HG03442 (cell line): ENCODE results near the gene PIM2.

Source experiments
- ATAC-seq: cut with Tn5 transposase; IDR thresholded peaks from one replicate; pipeline ENCODE4 v1.9.1; 2021; ENCODE audit warnings: mild to moderate bottlenecking, moderate library complexity; ENCODE audit not compliant: unreplicated experiment

The PIM2 gene

GRCh38 chrX:48936429-48937053 is 17.7 kb upstream of the PIM2 start:
- ATAC-seq = no peak

GRCh38 chrX:48935301-48935670 is 16.5 kb upstream of the PIM2 start:
- ATAC-seq = no peak

- ATAC-seq = no peak
These were observed 15.9 kb upstream of the PIM2 start for GRCh38 chrX:48934581-48935300.

GRCh38 chrX:48933757-48934156 is 14.9 kb upstream of the PIM2 start:
- no peak for ATAC-seq

- ATAC-seq = no peak
These were observed 9.0 kb upstream of the PIM2 start for GRCh38 chrX:48927736-48928382.

GRCh38 chrX:48927123-48927522 is 8.3 kb upstream of the PIM2 start:
- ATAC-seq = no peak

- ATAC-seq = no peak
These were observed 5.4 kb upstream of the PIM2 start for GRCh38 chrX:48924270-48924669.

- no peak for ATAC-seq
These were observed 4.9 kb upstream of the PIM2 start for GRCh38 chrX:48923771-48924170.

- no peak for ATAC-seq
These were observed 1.9 kb upstream of the PIM2 start for GRCh38 chrX:48920718-48921104.

- ATAC-seq = no peak
These were observed 1.3 kb upstream of the PIM2 start for GRCh38 chrX:48919947-48920717.

GRCh38 chrX:48919360-48919841 is 577 bp upstream of the PIM2 start:
- ATAC-seq = peak; percentile 22

GRCh38 chrX:48918301-48918642 is 552 bp downstream of the PIM2 start:
- no peak for ATAC-seq

- peak; percentile 37 for ATAC-seq
These were observed 1.5 kb downstream of the PIM2 start for GRCh38 chrX:48917139-48918001.

GRCh38 chrX:48914593-48915493 is 4.0 kb downstream of the PIM2 start:
- ATAC-seq = no peak

- ATAC-seq = no peak
These were observed 5.0 kb downstream of the PIM2 start for GRCh38 chrX:48913605-48914366.

- ATAC-seq = peak; percentile 64
These were observed 7.2 kb downstream of the PIM2 start, which contains the start of gene SLC35A2 for GRCh38 chrX:48911412-48912182. Gene SLC35A2, minus strand, starts transcription at chrX:48911646. Its CDS starts 10 bp downstream, at chrX:48911636.

- ATAC-seq = no peak
These were observed 7.9 kb downstream of the PIM2 start for GRCh38 chrX:48910926-48911411.
